Retinal pigment epithelial cell (primary cell): ENCODE results near the gene KIF17.
A peak's percentile ranks its signal among the peaks of the same experiment; 100 is the strongest.

Experiments used
- DNase-seq: peaks from one replicate; pipeline ENCODE4 v3.0.0-alpha.2; 2010; ENCODE audit warnings: low read depth
- H3K4me3 ChIP-seq: 2 replicates; pipeline ENCODE4 v1.5.1; 2011; ENCODE audit warnings: mild to moderate bottlenecking, low read length, control low read depth, moderate library complexity
- CTCF ChIP-seq: conservative IDR thresholded peaks from 2 replicates; pipeline ENCODE4 v1.5.1; 2011; ENCODE audit warnings: low read depth, low read length, control low read depth, inconsistent platforms

The KIF17 gene

GRCh38 chr1:20696397-20697333 is 21.1 kb downstream of the KIF17 start:
- TF ChIP-seq CTCF: peak; percentile 79
- DNase-seq: peak; percentile 63
- peak overlapping the region; percentile 63 for H3K4me3 ChIP-seq

GRCh38 chr1:20695515-20695914 is 22.3 kb downstream of the KIF17 start:
- TF ChIP-seq CTCF: no peak
- no peak overlapping the region for H3K4me3 ChIP-seq
- no peak for DNase-seq

GRCh38 chr1:20693623-20694022 is 24.2 kb downstream of the KIF17 start:
- no peak for DNase-seq
- no peak overlapping the region for H3K4me3 ChIP-seq
- TF ChIP-seq CTCF: no peak

- no peak for DNase-seq
- no peak for TF ChIP-seq CTCF
- no peak overlapping the region for H3K4me3 ChIP-seq
Observed at GRCh38 chr1:20691872-20692271, 25.9 kb downstream of the KIF17 start.

GRCh38 chr1:20689645-20690056 is 28.2 kb downstream of the KIF17 start:
- no peak for DNase-seq
- H3K4me3 ChIP-seq: no peak overlapping the region
- no peak for TF ChIP-seq CTCF

- H3K4me3 ChIP-seq: no peak overlapping the region
- TF ChIP-seq CTCF: no peak
- no peak for DNase-seq
Observed at GRCh38 chr1:20686883-20687725, 30.7 kb downstream of the KIF17 start.
